ENCODE data around the gene TAF3.

DNA sequence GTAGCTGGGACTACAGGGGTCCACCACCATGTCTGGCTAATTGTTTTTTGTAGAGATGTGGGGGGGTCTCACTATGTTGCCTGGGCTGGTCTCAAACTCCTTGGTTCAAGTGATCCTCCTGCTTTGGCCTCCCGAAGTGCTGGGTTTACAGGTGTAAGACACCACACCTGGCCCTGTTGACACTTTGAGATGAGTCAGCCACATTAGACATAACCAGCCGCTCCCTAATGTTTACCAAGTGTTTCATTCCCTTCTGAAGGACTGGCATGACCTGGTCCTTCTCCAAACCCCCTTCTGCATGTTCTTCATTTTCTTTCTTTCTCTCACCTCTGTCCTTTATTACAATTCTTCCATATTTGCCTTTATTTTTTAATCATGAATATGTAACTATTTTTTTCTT lies 67.8 kb downstream of the TAF3 start:
- TF ChIP-seq, protein P1, sequence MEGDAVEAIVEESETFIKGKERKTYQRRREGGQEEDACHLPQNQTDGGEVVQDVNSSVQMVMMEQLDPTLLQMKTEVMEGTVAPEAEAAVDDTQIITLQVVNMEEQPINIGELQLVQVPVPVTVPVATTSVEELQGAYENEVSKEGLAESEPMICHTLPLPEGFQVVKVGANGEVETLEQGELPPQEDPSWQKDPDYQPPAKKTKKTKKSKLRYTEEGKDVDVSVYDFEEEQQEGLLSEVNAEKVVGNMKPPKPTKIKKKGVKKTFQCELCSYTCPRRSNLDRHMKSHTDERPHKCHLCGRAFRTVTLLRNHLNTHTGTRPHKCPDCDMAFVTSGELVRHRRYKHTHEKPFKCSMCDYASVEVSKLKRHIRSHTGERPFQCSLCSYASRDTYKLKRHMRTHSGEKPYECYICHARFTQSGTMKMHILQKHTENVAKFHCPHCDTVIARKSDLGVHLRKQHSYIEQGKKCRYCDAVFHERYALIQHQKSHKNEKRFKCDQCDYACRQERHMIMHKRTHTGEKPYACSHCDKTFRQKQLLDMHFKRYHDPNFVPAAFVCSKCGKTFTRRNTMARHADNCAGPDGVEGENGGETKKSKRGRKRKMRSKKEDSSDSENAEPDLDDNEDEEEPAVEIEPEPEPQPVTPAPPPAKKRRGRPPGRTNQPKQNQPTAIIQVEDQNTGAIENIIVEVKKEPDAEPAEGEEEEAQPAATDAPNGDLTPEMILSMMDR (IDR thresholded peaks at IDR 0.05; ENCODE audit: insufficient read depth, low read length, poor library complexity, severe bottlenecking) = no peak
- TF ChIP-seq EZH2phosphoT487 (conservative IDR thresholded peaks at IDR 0.05; ENCODE audit: low read length) = no peak

Measured in SU-DHL-6 (cell line).